Right lobe of liver (tissue), 6 donors: ENCODE data around the gene TIMP1. TPM values are rescaled to one million over a fixed set of nuclear protein-coding genes. Genes with fewer than 3 reads are reported as not detected.
A peak's percentile ranks its signal among the peaks of the same experiment; 100 is the strongest.

Experiments
- ATAC-seq, 4 donors: fragments of 200-7000 bp; cut with Tn5 transposase; one replicate each; pipeline ENCODE4 v1.9.1; 2020; ENCODE audit warnings: mild to moderate bottlenecking in 4 of 4, moderate library complexity in 4 of 4
- DNase-seq, 3 donors: peaks; one replicate each; pipeline ENCODE4 v3.0.0-alpha.2; 2020
- H3K27ac ChIP-seq, 3 donors: fragments of 200-600 bp; one replicate each; pipeline ENCODE4 v1.8.0; 2022
- H3K27me3 ChIP-seq, 2 donors: fragments of 200-600 bp; one replicate each; pipeline ENCODE4 v1.8.0; 2022
- H3K36me3 ChIP-seq, 4 donors: fragments of 200-600 bp; sonication (generic) in 1 of 4; one replicate each; pipeline versions ENCODE4 v1.5.1 to v1.8.0; 2017 to 2022; ENCODE audit warnings: control low read depth in 1 of 4
- H3K4me1 ChIP-seq, 4 donors: fragments of 200-600 bp; sonication (generic) in 1 of 4; one replicate each; pipeline versions ENCODE4 v1.5.1 to v1.8.0; 2017 to 2022; ENCODE audit warnings: control low read depth in 1 of 4
- H3K4me3 ChIP-seq, 3 donors: fragments of 200-600 bp; one replicate each; pipeline ENCODE4 v1.8.0; 2022
- H3K9me3 ChIP-seq, 4 donors: fragments of 200-600 bp; sonication (generic) in 1 of 4; one replicate each; pipeline versions ENCODE4 v1.5.1 to v1.8.0; 2017 to 2022; ENCODE audit warnings: control low read depth in 1 of 4
- POLR2A ChIP-seq: fragments of 450-650 bp; IDR thresholded peaks from one replicate; pipeline ENCODE4 v1.6.1; 2017; ENCODE audit warnings: antibody characterized with exemption, mild to moderate bottlenecking
- WGBS: methylation state at CpG from one replicate; pipeline ENCODE4 v1.1.6; 2018; ENCODE audit warnings: low coverage, low lambda C conversion rate; ENCODE audit not compliant: insufficient coverage; ENCODE audit errors: missing lambda C conversion rate; 5-methylcytosine and 5-hydroxymethylcytosine counted together
- intact Hi-C, 2 donors: fragments of 100-400 bp; cut with DNase I; formaldehyde crosslinking; loops; one replicate each; pipeline versions ENCODE4 v1.11.2 to v1.14.1; 2022
- total RNA-seq, 6 experiments: library from RNA; depleted of rRNA in 2 of 6; stranded (reverse); fragments of >200 nt in 2 of 6; fragmentation: NEBNext Ultra II Directional in 3 of 6; extraction: Animal tissue kit (Norgen Biotek cat#: 25700) in 3 of 6; gene quantifications; one replicate each; pipeline versions ENCODE4 v1.1.0 to v1.2.4, GENCODE V29; 2016 to 2023
- TF ChIP-seq, protein P1 (sequence below), 4 donors: fragments of 200-600 bp in 3 of 4; fragments of 450-650 bp in 1 of 4; IDR thresholded peaks; one replicate each; pipeline versions ENCODE4 v1.5.1 to v1.8.0; 2016 to 2022; ENCODE audit warnings: antibody characterized with exemption in 4 of 4, mild to moderate bottlenecking in 2 of 4
- donor health status: DM: no; HTN: yes; CAD: no.
- donor health status: DM: no; HTN: no; CAD: no.
- donor health status: DM: no; HTN: no; CAD: no.
- donor health status: DM: no; HTN: yes; CAD: no.
- donor health status: DM: no; HTN: yes; CAD: no.

Gene TIMP1
- total RNA-seq, 6 experiments from 2014 or later: 82.1 to 432 (median 143) TPM

DNA sequence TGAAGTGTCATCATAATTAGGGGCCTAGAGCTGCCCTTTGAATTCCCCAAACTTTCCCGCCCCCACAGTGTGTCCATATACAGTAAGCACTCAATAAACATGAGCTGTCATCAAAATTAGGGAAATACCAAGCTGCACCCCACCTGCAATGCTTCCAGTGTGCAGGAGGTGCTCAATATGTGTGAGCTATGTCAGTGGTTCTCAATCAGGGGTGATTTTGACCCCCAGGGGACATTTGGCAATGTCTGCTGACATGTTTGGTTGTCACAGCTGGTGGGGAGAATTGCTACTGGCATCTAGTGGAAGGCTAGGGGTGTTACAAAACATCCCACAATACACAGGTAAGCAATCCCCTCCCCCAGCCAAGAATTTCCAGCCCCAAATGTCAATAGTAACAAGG, 46.7 kb downstream of the TIMP1 start:
- ATAC-seq (peak in 3 of 4 donors; percentile 25 to 34 (median 26)), DNase-seq (no peak)
- Histone ChIP-seq H3K36me3 (no peaks in the 10 kb centered on the region), H3K4me3 (peak overlapping the region in 1 of 3 donors; percentile 10), H3K27ac (no peak overlapping the region), H3K27me3 (no peaks in the 10 kb centered on the region), H3K9me3 (no peaks in the 10 kb centered on the region), H3K4me1 (no peaks in the 10 kb centered on the region)
- intact Hi-C loops: no loop called here
- WGBS: no CpG with 5 or more reads among the region's 1 CpG
- TF ChIP-seq, protein P1, sequence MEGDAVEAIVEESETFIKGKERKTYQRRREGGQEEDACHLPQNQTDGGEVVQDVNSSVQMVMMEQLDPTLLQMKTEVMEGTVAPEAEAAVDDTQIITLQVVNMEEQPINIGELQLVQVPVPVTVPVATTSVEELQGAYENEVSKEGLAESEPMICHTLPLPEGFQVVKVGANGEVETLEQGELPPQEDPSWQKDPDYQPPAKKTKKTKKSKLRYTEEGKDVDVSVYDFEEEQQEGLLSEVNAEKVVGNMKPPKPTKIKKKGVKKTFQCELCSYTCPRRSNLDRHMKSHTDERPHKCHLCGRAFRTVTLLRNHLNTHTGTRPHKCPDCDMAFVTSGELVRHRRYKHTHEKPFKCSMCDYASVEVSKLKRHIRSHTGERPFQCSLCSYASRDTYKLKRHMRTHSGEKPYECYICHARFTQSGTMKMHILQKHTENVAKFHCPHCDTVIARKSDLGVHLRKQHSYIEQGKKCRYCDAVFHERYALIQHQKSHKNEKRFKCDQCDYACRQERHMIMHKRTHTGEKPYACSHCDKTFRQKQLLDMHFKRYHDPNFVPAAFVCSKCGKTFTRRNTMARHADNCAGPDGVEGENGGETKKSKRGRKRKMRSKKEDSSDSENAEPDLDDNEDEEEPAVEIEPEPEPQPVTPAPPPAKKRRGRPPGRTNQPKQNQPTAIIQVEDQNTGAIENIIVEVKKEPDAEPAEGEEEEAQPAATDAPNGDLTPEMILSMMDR (IDR thresholded peaks at IDR 0.05): peak in 3 of 4 donors; percentile 15 to 28 (median 20)
- no peak for TF ChIP-seq POLR2A

DNA sequence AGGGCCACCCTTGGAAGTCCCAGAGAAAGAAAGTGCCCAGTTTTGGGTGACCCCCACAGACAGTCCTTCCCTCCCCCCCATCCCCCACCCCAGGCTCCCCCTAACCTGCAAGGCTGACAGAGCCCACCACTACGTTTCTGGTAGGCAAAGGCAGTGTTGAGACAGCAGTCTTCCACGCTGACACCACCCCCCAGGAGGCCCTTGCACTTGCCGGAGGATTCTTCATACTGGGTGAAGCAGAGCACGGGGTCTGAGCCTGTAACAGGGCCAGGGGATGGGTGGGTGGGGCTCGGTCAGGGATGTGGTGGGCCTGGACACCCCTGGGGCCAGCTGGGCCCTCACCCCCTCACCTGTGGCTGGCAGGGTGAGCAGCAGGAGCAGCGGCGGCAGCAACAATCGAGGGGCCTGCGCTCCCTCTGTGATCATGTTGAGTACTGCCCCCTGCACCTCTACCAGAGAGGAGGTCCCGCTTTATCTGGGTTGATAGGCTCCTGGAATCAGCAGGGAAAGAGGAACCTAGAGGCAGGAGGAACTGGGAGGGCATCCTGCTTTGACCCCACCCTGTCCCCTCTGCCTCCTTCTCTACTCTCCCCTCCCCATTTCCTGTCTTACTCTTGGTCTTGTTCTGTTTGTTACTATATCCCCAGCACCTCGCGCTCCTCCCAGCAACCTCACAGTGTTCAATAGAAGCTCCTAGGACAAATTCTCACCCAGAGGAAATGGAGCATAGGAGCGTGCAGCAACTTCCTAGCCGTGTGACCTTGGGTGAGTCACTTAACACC, 47.4 kb downstream of the TIMP1 start, which contains the start of gene CFP:
Gene CFP (minus strand): TSS at position 512 of the 782 bp plus-strand sequence. CDS start 86 bp downstream, at position 426.
- intact Hi-C loops: no loop called here
- DNase-seq (no peak), ATAC-seq (peak; percentile 33 to 59 (median 48))
- TF ChIP-seq POLR2A: no peak
- TF ChIP-seq, protein P1 (IDR thresholded peaks at IDR 0.05): no peak
- no peaks in the 10 kb centered on the region for H3K9me3 ChIP-seq
- H3K36me3 ChIP-seq: no peaks in the 10 kb centered on the region
- no peak within 1 kb of the TSS for H3K27ac ChIP-seq
- peak within 1 kb of the TSS in 1 of 3 donors; percentile 13 for H3K4me3 ChIP-seq
- H3K27me3 ChIP-seq: no peaks in the 10 kb centered on the region
- no peaks in the 10 kb centered on the region for H3K4me1 ChIP-seq
- 59% methylated on average over 5 of the region's 14 CpGs for WGBS

GRCh38 chrX:47631676-47632075, 49.4 kb downstream of the TIMP1 start:
- peaks cover 0 to 5% (median 0%) of the 10 kb centered on the region in 4 donors for H3K36me3 ChIP-seq

GRCh38 chrX:47632666-47633065, 50.4 kb downstream of the TIMP1 start:
- TF ChIP-seq, protein P1 (IDR thresholded peaks at IDR 0.05): no peak
- no peak for TF ChIP-seq POLR2A
- H3K9me3 ChIP-seq: no peaks in the 10 kb centered on the region
- H3K27me3 ChIP-seq: no peaks in the 10 kb centered on the region
- H3K27ac ChIP-seq: no peak overlapping the region
- WGBS: 28% methylated on average over 4 of the region's 4 CpGs
- H3K36me3 ChIP-seq: peaks cover 0 to 8% (median 0%) of the 10 kb centered on the region in 4 donors
- H3K4me3 ChIP-seq: no peak overlapping the region
- intact Hi-C loops: no loop called here
- H3K4me1 ChIP-seq: no peaks in the 10 kb centered on the region
- ATAC-seq (peak in 2 of 4 donors; percentile 11 to 18), DNase-seq (no peak)

More at GRCh38 chrX:47631676-47632075, 49.4 kb downstream of the TIMP1 start:
- Histone ChIP-seq H3K4me1 (no peaks in the 10 kb centered on the region), H3K9me3 (no peaks in the 10 kb centered on the region), H3K27ac (no peak overlapping the region), H3K4me3 (no peak overlapping the region), H3K27me3 (no peaks in the 10 kb centered on the region)
- intact Hi-C loops: no loop called here
- no peak for TF ChIP-seq POLR2A
- TF ChIP-seq, protein P1 (IDR thresholded peaks at IDR 0.05): no peak
- no peak for DNase-seq
- ATAC-seq: no peak
- 55% methylated on average over 4 of the region's 5 CpGs for WGBS
